GM21423 (cell line): ENCODE measurements around the gene PLEKHA1.

Source experiments
- ATAC-seq: cut with Tn5 transposase; IDR thresholded peaks from one replicate; pipeline ENCODE4 v1.9.1; 2021; ENCODE audit warnings: mild to moderate bottlenecking, moderate library complexity; ENCODE audit not compliant: unreplicated experiment

Gene PLEKHA1

DNA sequence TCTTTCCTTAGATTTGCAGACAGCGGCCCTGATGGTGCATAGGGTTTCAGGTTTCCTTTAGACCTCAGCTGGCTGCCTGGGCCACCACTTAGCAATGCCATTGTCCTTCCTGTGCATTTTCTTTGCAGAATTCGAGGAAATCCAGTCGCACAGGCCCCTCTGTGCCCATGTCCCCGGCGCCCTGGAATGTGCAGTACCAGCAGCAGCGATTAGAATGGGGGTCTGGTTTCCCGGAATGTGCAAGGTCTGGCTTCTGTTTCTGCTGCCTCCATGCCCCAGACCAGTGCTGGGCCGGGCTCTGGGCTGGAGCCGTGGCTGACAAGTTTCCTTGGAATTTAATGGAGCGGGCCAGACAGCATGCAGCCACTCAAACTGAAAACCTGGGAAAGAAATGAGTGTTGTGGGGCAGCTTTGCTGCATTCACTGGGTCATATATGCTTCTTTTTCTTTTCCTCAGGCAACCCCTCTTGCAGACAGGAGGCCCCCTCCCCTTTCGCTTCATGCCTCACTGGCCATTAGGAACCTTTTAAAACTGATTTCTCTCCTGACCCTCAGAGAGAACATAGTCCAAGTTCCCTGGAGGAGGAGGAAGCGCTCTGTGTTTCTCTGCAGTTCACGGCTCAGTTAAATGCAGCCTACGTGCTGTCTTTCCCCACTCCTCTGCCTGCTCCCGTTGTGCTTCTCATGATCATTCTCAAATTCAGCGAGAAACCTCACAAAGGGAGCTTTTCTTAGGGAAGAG, 101.3 kb downstream of the PLEKHA1 start:
- no peak for ATAC-seq

DNA sequence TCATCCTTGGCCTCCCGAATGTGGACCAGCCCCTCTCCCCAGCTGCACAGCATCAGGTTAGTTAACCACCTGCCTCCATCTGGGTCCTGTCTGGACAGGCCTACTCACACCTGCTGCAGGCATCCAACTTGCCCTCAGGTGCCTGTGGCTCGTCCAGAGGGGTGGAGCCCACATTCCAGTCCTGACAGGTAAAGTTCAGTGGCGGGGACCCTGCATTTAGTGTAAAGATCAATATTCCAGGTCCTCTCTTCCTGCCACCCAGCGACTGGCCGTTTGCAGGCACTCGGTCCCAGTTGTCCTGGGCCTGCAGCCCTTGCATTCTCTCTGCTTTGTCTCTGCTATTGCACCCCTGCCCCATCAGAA, 101.8 kb downstream of the PLEKHA1 start:
- no peak for ATAC-seq

DNA sequence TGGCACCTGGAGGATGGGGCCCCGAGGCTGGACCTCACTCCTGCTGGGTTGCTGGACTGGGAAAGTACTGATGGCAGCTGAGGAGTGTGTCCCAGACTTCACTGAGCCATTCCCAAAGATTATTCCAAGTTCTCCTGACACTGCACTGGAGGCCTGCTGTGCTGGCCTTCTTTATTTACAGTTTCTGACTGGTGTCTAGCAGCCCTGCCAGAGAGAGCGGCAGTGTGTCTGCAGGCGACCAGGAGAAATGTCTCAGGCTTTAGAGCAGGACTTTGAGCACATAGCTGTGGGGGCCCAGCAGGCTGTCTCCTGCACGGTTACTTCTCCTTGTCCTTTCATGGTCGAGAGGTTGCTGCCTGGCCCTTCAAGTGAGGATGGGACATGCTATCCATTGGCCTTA, 102.9 kb downstream of the PLEKHA1 start:
- ATAC-seq, result no peak

DNA sequence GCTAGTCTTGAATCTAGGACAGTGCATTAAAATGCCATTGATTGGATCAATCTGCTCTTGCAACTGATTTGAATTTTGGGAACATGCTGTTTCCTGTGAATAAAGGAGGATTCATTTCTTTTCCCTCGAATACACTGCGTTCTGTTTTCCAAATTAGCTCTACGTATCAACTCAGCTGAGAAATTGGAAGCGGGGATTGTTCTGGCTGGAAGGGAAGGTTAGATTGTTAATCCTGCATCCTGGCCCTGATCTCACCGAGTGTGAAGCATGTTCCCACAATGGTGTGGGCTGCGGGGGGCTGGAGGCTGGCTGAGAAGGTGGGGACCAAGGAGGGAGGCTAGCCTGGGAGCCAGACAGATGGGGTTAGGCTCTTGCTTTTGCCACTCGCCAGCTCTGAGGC, 104.5 kb downstream of the PLEKHA1 start:
- no peak for ATAC-seq

DNA sequence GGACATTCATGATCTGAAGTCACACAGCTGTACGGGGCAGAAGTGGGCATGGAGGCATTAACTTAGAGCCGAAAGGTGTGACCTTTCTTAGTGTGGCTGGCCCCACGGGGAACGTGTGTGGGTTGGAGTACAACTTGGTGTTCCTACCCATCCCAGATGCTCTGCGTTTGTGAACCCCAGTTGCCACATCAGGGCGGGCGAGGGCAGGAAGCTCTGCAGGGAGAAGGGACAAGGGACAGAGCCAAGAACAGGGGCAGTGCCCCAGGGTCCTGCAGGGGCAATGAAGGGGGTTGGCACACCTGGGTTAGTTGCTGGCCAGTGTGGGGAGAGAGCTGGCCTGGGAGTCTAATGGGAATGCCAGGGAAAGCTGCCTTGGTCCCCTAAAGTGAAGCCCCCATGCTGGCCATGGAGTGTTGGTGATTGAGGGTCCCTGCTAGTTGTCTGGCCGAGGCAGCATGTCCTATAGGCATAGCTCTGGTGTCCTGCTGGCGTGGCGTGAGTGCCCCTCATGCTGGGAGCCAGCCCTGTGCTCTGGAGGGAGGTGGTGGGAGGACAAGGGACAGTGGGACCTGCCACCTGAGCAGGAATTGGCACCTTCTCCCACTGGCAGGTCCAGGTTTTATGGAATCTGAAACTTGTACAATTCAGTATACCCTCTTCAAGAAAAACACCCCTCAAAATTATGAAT, 105.8 kb downstream of the PLEKHA1 start:
- ATAC-seq, result no peak

DNA sequence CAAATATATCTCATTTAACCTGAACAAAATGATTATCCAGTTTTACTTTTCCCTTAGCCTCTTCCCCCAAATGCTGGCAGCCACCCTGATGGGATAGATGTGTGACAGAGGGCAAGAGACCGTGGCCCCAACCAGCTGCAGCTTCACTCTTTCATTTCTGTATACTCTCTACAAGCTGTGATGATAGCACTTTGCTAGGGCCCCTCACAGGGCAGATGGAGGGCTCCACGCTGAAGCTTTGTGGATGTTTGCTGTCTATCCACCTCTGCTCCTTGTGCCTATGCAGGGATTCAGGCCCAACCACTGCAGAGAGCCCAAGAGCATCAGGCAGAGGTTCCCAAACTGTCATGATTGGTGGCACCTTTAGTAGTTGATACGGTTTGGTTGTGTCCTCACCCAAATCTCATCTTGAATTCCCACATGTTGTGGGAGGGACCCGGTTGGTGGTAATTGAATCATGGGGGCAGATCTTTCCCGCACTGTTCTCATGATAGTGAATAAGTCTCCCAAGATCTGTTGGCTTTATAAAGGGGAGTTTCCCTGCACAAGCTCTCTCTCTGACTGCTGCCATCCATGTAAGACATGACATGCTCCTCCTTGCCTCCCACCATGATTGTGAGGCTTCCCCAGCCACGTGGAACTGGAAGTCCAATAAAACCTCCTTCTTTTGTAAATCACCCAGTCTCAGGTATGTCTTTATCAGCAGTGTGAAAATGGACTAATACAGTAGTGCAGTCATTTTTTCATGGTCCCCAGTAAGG, 107.0 kb downstream of the PLEKHA1 start:
- no peak for ATAC-seq
